HEK293T (cell line): ENCODE measurements around the gene ZNF594.
"Not testable (repeated sequence)": the region's sequence is repeated elsewhere in the genome, so short reads cannot be mapped to it uniquely, and the experiment has no call there.

Source experiments
- CTCF ChIA-PET: fragments of 350-600 bp; formaldehyde crosslinking; extraction: SDS; loops from one replicate; lab custom pipeline; 2021; ENCODE audit warnings: antibody characterized with exemption, inconsistent platforms; lab: Yijun Ruan, JAX
- POLR2A ChIA-PET: fragments of 350-600 bp; formaldehyde crosslinking; extraction: SDS; loops from one replicate; lab custom pipeline; 2020; ENCODE audit warnings: antibody characterized with exemption, inconsistent platforms; lab: Yijun Ruan, JAX
- DNase-seq: peaks from one replicate; pipeline ENCODE4 v3.0.0; 2012; ENCODE audit warnings: mixed read lengths; ENCODE audit errors: extremely low spot score
- ARNT ChIP-seq: fragments of 450-650 bp; IDR thresholded peaks from 2 replicates; pipeline ENCODE4 v1.6.1; 2017; ENCODE audit warnings: mild to moderate bottlenecking
- BHLHE40 ChIP-seq: fragments of 450-650 bp; IDR thresholded peaks from 2 replicates; pipeline ENCODE4 v1.6.1; 2016; ENCODE audit warnings: mild to moderate bottlenecking, moderate library complexity, borderline replicate concordance
- CTBP1 ChIP-seq: fragments of 450-650 bp; IDR thresholded peaks from 2 replicates; pipeline ENCODE4 v1.6.1; 2016; ENCODE audit warnings: borderline replicate concordance
- ELF4 ChIP-seq: fragments of 450-650 bp; IDR thresholded peaks from 2 replicates; pipeline ENCODE4 v1.6.1; 2017; ENCODE audit warnings: antibody characterized with exemption
- FOXA1 ChIP-seq: fragments of 450-650 bp; IDR thresholded peaks from 2 replicates; pipeline ENCODE4 v1.6.1; 2016; ENCODE audit warnings: mild to moderate bottlenecking
- FOXK2 ChIP-seq: fragments of 450-650 bp; IDR thresholded peaks from 2 replicates; pipeline ENCODE4 v1.6.1; 2016; ENCODE audit warnings: mild to moderate bottlenecking
- FOXM1 ChIP-seq: fragments of 450-650 bp; IDR thresholded peaks from 2 replicates; pipeline ENCODE4 v1.6.1; 2017; ENCODE audit warnings: mild to moderate bottlenecking, borderline replicate concordance
- HDGF ChIP-seq: fragments of 450-650 bp; IDR thresholded peaks from 2 replicates; pipeline ENCODE4 v1.6.1; 2017; ENCODE audit warnings: antibody characterized with exemption, borderline replicate concordance
- L3MBTL2 ChIP-seq: fragments of 450-650 bp; conservative IDR thresholded peaks from 2 replicates; pipeline ENCODE4 v1.6.1; 2016; ENCODE audit warnings: mild to moderate bottlenecking
- LEF1 ChIP-seq: fragments of 450-650 bp; IDR thresholded peaks from 2 replicates; pipeline ENCODE4 v1.6.1; 2017; ENCODE audit warnings: mild to moderate bottlenecking, borderline replicate concordance
- NFRKB ChIP-seq: fragments of 450-650 bp; IDR thresholded peaks from 2 replicates; pipeline ENCODE4 v1.6.1; 2016; ENCODE audit warnings: mild to moderate bottlenecking, moderate library complexity
- PKNOX1 ChIP-seq: fragments of 450-650 bp; IDR thresholded peaks from 2 replicates; pipeline ENCODE4 v1.6.1; 2016
- SP1 ChIP-seq: fragments of 450-650 bp; IDR thresholded peaks from 2 replicates; pipeline ENCODE4 v1.6.1; 2017
- SUZ12 ChIP-seq: fragments of 450-650 bp; IDR thresholded peaks from 2 replicates; pipeline ENCODE4 v1.6.1; 2016; ENCODE audit warnings: mild to moderate bottlenecking
- TARDBP ChIP-seq: fragments of 450-650 bp; IDR thresholded peaks from 2 replicates; pipeline ENCODE4 v1.6.1; 2016
- ZNF384 ChIP-seq: fragments of 450-650 bp; IDR thresholded peaks from 2 replicates; pipeline ENCODE4 v1.6.1; 2016

ZNF594 gene

GRCh38 chr17:5164436-5164835 lies 27.2 kb downstream of the ZNF594 start:
- no peak for TF ChIP-seq BHLHE40
- TF ChIP-seq SUZ12, result no peak
- no peak for TF ChIP-seq ZNF384
- TF ChIP-seq ELF4, result no peak
- no peak for TF ChIP-seq LEF1
- no peak for TF ChIP-seq FOXM1
- no peak for TF ChIP-seq CTBP1
- TF ChIP-seq TARDBP, result no peak
- TF ChIP-seq NFRKB, result no peak
- TF ChIP-seq FOXA1, result no peak
- no peak for TF ChIP-seq FOXK2
- TF ChIP-seq ARNT, result no peak
- no peak for TF ChIP-seq PKNOX1
- TF ChIP-seq SP1, result no peak
- no peak for TF ChIP-seq L3MBTL2
- TF ChIP-seq HDGF, result no peak
- POLR2A ChIA-PET, result no interaction called here
- CTCF ChIA-PET, result no interaction called here
- DNase-seq, result no peak

GRCh38 chr17:5161793-5162192 lies 29.9 kb downstream of the ZNF594 start:
- CTCF ChIA-PET, DNase-seq, POLR2A ChIA-PET: not testable (repeated sequence)

- CTCF ChIA-PET, POLR2A ChIA-PET, DNase-seq: not testable (repeated sequence)
These were observed 31.0 kb downstream of the ZNF594 start for GRCh38 chr17:5160702-5161101.

- POLR2A ChIA-PET, CTCF ChIA-PET, DNase-seq: not testable (repeated sequence)
These were observed 45.5 kb downstream of the ZNF594 start for GRCh38 chr17:5146122-5146521.

GRCh38 chr17:5142877-5143276 lies 48.8 kb downstream of the ZNF594 start:
- POLR2A ChIA-PET, CTCF ChIA-PET, DNase-seq: not testable (repeated sequence)

- ChIA-PET CTCF (no interaction called here), POLR2A (no interaction called here)
- DNase-seq, result no peak
- TF ChIP-seq FOXM1 (no peak), SUZ12 (no peak), TARDBP (no peak), BHLHE40 (no peak), ELF4 (no peak), FOXA1 (no peak), FOXK2 (no peak), ZNF384 (no peak), HDGF (no peak), L3MBTL2 (no peak), ARNT (no peak), LEF1 (no peak)
These were observed 52.3 kb downstream of the ZNF594 start for GRCh38 chr17:5139458-5139732.

GRCh38 chr17:5138616-5139457 lies 52.8 kb downstream of the ZNF594 start:
- CTCF ChIA-PET, result no interaction called here
- DNase-seq, result no peak
- POLR2A ChIA-PET, result no interaction called here

GRCh38 chr17:5138198-5138544 lies 53.5 kb downstream of the ZNF594 start:
- CTCF ChIA-PET, POLR2A ChIA-PET, DNase-seq: not testable (repeated sequence)

More at GRCh38 chr17:5138616-5139457, 52.8 kb downstream of the ZNF594 start:
- TF ChIP-seq CTBP1, result no peak
- TF ChIP-seq FOXM1, result no peak
- TF ChIP-seq FOXK2, result no peak
- no peak for TF ChIP-seq NFRKB
- no peak for TF ChIP-seq BHLHE40
- TF ChIP-seq ARNT, result no peak
- TF ChIP-seq TARDBP, result no peak
- TF ChIP-seq HDGF, result no peak
- no peak for TF ChIP-seq L3MBTL2

GRCh38 chr17:5137511-5138197 lies 54.0 kb downstream of the ZNF594 start:
- DNase-seq, POLR2A ChIA-PET, CTCF ChIA-PET: not testable (repeated sequence)

GRCh38 chr17:5136580-5137412 lies 54.9 kb downstream of the ZNF594 start:
- POLR2A ChIA-PET, CTCF ChIA-PET, DNase-seq: not testable (repeated sequence)
